NCI-H2029 treated with DMSO at 0.1 percent for 48 hours (cell line): ENCODE measurements around the gene PRR19.
"Not testable (repeated sequence)": the region's sequence is repeated elsewhere in the genome, so short reads cannot be mapped to it uniquely, and the experiment has no call there.

ENCODE experiments used
- DNase-seq: peaks from one replicate; lab custom pipeline; 2025; lab: John Stamatoyannopoulos, UW

The PRR19 gene, protein sequence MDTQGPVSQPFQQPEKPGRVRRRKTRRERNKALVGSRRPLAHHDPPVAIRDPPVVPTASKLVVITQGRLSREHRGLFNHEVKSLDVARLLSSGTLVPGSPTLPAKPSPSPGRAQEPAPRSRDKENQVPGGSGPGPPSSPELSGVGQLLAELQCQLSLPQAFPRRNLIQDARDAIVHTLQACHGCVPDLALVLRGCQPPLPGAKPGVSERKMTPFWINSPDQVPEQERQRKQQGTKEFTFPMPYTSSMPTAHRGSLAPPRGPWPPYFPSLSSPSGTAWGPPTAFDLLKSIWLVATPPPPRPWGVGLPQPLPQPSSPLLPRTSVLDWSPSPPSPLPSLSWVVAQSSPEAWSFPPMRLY

DNA sequence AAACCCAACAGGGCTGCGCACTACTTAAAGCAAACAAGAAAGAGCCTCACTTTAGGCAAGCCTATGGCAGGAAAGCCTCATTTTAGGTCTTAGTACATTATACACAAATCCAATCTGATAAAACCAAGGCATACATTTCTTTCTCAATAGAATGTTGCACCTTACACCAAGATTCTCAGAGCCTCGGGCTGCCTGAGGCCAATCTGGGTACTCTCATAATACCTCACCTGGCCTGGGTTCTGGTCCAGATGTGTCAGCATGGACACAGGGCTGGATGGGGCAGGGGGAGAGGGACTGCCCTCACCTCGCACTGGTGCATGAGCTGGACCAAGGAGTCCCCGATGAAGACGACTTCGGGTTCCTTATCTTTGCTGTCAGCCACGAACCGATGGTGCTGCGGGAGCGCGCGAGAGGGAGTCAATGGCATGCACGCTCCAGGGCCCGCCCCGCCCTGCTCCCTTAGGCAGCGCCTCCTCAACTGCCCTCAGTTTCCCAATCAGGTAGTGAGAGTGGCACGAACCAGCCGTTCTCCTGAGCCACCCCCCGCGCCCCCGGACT is at the start of gene PRR19:
TSS of gene PRR19 (plus strand) at position 487 of the 558 bp plus-strand sequence. CDS start 7,453 bp downstream, outside the sequence.
- no peak for DNase-seq

DNA sequence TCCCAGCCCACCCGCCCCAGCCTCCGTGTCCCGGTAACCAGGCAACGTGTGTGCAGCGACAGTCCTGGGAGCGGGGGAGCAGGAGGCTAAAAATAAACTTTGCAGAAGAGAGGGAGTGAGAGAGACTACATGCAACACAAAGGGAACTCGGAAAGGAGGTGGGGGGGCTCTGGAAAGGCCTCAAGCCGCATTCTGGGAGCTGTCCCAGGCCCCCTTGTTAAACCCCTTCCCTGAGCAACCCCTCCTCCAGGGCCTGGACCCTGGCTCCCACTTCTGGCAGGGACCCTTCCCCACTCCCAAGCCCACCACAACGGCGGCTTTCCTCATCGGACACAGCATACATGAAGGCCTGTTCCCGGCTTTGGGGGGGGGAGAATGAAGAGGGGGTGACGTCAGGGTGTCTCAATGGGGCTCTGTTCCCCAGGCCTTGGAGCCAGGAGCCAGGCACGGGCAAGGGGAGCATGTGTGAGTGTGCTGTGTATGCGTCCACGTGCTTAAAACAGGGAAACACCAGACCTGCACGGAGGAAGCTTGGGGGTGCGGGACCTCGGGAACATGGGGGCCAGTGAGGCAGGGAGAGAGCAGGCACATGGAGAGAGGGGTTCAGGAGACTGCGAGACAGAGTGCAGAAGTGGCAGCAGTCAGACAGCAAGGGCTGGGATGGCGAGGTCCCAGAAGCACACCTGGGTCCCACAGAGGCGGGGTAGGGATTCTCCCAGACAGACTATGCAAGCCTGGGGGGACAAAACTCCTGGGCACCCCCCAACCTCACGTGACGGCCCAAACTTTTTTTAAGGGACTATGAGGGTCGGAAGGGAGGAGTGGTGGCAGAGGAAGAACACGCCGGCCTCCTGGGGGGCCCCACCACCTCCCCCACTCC is 49.3 kb upstream of the PRR19 start:
- no peak for DNase-seq

GRCh38 chr19:42253245-42254088 is 48.5 kb upstream of the PRR19 start:
- no peak for DNase-seq

DNA sequence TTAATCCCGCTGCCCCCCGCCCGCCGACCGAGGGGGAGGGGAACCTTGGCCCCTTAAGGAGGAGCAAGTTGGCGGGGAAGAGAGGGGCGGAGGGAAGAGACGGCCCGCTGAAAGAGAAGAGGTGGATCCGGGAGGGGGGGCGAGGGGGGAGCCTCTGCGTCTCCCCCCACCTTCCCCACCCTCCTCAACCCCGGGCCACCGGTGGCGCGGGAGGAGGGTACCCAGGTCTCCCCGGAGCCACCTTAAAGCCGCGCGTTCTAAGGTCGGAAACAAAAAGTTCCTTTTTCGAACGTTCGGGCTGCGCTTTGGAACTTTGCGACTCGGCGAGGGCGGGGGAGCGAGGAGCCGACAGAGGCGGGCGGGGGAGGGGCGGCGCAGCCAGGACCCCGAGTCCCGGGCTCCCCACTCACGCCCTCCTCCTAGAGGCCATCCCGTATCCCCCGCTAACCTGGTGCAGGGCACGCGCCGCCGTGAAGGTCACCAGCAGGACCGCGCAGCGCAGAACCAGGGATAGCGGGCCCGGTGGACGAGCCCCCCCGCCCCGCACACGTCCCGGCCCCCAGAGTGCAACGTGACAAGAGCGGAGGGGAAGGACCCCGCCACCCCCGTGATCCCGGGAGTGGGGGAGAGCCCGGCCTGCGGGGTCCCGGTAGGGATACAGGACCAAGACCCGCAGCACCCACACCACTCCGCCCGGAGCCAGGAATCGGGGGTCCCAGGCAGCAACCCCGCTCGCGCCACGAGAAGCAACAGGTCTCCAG is 47.7 kb upstream of the PRR19 start:
- DNase-seq, result no peak

GRCh38 chr19:42254850-42255765 is 46.8 kb upstream of the PRR19 start, which contains the start of gene ERF:
Gene ERF (minus strand): TSS chr19:42255128. CDS start chr19:42254999, 129 bp downstream.
- DNase-seq, result no peak

DNA sequence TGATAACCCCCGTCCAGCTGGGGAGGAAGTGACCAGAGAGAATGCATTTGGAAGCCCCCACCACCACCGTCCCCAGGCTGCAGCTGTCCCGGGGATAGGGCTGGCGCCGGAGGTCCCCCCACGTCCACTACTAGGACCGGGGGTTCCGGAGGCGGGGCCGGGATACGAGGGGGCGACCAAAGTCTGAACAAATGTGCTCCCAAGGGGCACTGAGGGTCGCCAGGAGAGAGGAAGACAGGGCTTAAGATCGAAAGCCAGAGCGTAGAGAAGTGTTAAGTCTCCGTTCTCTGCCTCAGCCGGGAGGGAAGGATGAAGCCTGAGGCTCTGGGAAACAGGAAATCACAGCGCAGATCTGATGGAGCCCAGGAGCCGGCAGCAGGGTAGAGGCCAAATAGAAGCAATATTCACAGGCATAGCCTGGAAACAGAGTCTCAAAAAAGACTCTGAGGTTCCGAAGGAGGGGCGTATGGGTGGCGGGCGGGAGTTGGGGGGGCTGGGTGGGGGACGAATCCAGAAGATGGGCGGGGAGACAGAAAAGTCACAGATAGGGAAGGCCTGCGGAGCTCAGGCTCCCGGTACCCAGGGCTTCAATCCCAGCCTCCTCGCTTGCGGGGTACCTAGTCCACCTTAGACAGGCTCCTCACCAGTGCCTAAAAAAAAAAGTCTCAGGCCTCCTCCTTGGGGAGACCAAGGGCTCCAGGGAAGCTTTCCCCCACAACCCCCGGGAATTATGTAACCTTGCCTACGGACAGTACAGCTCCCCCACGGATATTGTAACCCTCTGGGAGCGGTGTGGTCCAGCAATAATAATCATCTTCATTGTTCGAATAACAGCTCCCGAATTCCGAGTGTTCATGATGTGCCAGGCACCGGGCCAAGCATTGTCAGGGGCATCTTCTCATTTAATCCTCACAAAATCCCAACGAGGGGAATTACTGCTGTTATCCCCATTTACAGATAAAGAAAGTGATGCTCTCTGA is 45.9 kb upstream of the PRR19 start:
- DNase-seq, result no peak

- DNase-seq, result not testable (repeated sequence)
These were observed 44.1 kb upstream of the PRR19 start for GRCh38 chr19:42257842-42258241.

DNA sequence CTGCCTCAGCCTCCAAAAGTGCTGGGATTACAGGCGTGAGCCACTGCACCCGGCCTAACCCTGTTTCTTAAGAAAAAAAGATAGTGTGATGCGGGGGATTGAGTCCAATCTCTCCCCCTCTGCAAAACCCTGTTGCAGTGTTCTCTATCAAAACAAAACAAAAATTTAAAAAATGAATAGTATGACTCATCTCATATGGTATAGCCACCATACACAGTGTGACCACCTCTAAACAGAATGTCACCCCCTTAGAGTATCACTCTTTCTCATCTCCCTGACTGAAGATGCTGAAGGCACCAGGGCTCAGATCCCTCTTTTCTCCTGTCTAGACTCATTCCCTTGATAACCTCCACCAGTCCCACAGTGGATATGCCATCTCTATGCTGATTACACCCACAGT is 40.2 kb upstream of the PRR19 start:
- no peak for DNase-seq

DNA sequence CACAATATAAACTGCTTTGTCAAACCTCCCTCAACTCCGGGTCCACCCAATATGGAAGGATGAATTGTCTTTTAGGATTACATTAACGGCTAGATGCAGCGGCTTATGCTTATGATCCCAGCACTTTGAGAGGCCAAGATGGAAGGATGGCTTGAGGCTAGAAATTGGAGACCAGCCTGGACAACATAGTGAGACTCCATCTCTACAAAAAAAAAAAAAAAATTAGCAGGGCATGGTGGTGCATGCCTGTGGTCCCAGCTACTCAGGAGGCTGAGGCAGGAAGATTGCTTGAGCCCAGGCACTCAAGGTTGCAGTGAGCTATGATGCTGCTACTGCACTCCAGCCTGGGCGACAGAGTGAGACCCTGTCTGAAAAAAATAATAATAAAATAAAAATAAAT is 35.8 kb upstream of the PRR19 start:
- DNase-seq, result not testable (repeated sequence)

GRCh38 chr19:42266928-42267603 is 34.9 kb upstream of the PRR19 start:
- DNase-seq, result not testable (repeated sequence)

- no peak for DNase-seq
These were observed 34.2 kb upstream of the PRR19 start for GRCh38 chr19:42267644-42268141.

GRCh38 chr19:42268142-42268703 is 33.7 kb upstream of the PRR19 start:
- peak; percentile 99 for DNase-seq

DNA sequence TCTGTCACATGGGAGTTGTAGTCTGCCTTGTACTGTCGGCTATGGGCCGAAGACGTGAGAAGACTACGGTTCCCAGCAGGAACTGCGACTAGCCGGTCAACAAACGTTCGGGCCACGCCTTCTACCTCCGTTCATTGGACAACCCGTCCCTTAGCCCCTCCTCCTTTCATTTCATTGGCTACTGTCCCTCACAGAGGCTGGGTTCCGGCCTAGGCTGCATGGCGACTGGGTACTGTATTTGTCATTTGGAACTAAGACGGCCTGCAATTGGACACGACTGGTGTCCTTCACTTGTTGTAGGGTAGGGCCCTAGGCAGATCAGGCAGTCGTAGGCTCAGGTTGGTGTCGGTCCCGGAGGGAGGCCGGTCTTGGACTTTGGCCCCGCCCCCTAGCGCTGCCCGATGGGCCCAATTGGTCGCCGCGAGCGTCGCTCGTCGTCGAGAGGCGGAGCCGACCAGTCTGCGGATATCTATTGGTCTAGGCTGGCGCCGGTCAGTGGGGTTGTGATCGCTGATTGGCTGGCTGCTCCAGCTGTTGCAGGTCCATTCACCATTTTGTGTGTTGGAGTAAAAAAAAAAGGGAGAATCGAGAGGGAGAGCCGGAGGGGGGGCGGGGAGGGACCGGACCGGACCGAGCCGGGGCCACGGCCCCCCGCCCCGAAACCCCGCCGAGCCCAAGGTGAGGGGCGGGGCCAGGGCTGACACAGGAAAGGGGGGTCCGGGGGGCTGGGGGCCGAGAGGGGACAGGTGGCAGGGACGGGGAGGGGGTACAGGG is 33.0 kb upstream of the PRR19 start, which contains the start of gene CIC:
TSS of gene CIC (plus strand) at position 549 of the 774 bp plus-strand sequence. CDS start 2,532 bp downstream, outside the sequence.
- peak; percentile 99 for DNase-seq

GRCh38 chr19:42269478-42270345 is 32.2 kb upstream of the PRR19 start:
- no peak for DNase-seq

GRCh38 chr19:42270346-42271044 is 31.4 kb upstream of the PRR19 start:
- no peak for DNase-seq
